ENCODE measurements around the gene SEL1L.

- no peak for TF ChIP-seq CTCF (conservative IDR thresholded peaks at IDR 0.05; ENCODE audit: low read depth in 2 of 2)
- TF ChIP-seq EZH2 (IDR thresholded peaks at IDR 0.05; ENCODE audit: low read depth, unreplicated experiment): no peak
- no peak for TF ChIP-seq POLR2AphosphoS5 (IDR thresholded peaks at IDR 0.05; ENCODE audit: low read depth)
- no peak for TF ChIP-seq ZNF331 (CRISPR knock-in tag; IDR thresholded peaks at IDR 0.05; ENCODE audit: low read depth)
Measured at GRCh38 chr14:81536241-81536771, 2.7 kb upstream of the SEL1L start.
